Measurements from ENCODE around the gene MMUT.
A peak's percentile ranks its signal among the peaks of the same experiment; 100 is the strongest.
"Not testable (repeated sequence)": the region's sequence is repeated elsewhere in the genome, so short reads cannot be mapped to it uniquely, and the experiment has no call there.

Gene MMUT

GRCh38 chr6:49430187-49430586, 32.9 kb downstream of the MMUT start:
- no peak for FAIRE-seq
- peak; percentile 5 for DNase-seq (ENCODE audit: insufficient read length, low spot score)

- DNase-seq (ENCODE audit: insufficient read length, low spot score) (peak; percentile 12), FAIRE-seq (no peak)
These were observed 39.2 kb downstream of the MMUT start for GRCh38 chr6:49423817-49424216.

- DNase-seq (ENCODE audit: insufficient read length, low spot score) (no peak), FAIRE-seq (no peak)
These were observed 46.9 kb downstream of the MMUT start for GRCh38 chr6:49416195-49416594.

- FAIRE-seq: no peak
These were observed 47.7 kb downstream of the MMUT start for GRCh38 chr6:49415358-49415757.

GRCh38 chr6:49410564-49410963, 52.5 kb downstream of the MMUT start:
- no peak for DNase-seq (ENCODE audit: insufficient read length, low spot score)

More at GRCh38 chr6:49415358-49415757, 47.7 kb downstream of the MMUT start:
- no peak for DNase-seq (ENCODE audit: insufficient read length, low spot score)

GRCh38 chr6:49409951-49410542, 53.0 kb downstream of the MMUT start:
- DNase-seq (ENCODE audit: insufficient read length, low spot score): peak; percentile 51
- FAIRE-seq: peak; percentile 57

More at GRCh38 chr6:49410564-49410963, 52.5 kb downstream of the MMUT start:
- no peak for FAIRE-seq

GRCh38 chr6:49406250-49406970, 56.6 kb downstream of the MMUT start:
- FAIRE-seq: peak; percentile 57
- no peak for DNase-seq (ENCODE audit: insufficient read length, low spot score)

- FAIRE-seq: no peak
- no peak for DNase-seq (ENCODE audit: insufficient read length, low spot score)
These were observed 62.0 kb downstream of the MMUT start for GRCh38 chr6:49401063-49401462.

- not testable (repeated sequence) for FAIRE-seq; DNase-seq (ENCODE audit: insufficient read length, low spot score)
These were observed 76.2 kb downstream of the MMUT start for GRCh38 chr6:49386667-49387508.

- DNase-seq (ENCODE audit: insufficient read length, low spot score): no peak
- no peak for FAIRE-seq
These were observed 78.1 kb downstream of the MMUT start for GRCh38 chr6:49384904-49385303.

All from HTR-8/SVneo (cell line).